Measurements from ENCODE around the gene FGFBP2. TPM values are rescaled to one million over a fixed set of nuclear protein-coding genes. Genes with fewer than 3 reads are reported as not detected.

The FGFBP2 gene, protein sequence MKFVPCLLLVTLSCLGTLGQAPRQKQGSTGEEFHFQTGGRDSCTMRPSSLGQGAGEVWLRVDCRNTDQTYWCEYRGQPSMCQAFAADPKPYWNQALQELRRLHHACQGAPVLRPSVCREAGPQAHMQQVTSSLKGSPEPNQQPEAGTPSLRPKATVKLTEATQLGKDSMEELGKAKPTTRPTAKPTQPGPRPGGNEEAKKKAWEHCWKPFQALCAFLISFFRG
- total RNA-seq (2014; rRNA removed; shearing (Covaris generic)) = not detected in 2 replicates

DNA sequence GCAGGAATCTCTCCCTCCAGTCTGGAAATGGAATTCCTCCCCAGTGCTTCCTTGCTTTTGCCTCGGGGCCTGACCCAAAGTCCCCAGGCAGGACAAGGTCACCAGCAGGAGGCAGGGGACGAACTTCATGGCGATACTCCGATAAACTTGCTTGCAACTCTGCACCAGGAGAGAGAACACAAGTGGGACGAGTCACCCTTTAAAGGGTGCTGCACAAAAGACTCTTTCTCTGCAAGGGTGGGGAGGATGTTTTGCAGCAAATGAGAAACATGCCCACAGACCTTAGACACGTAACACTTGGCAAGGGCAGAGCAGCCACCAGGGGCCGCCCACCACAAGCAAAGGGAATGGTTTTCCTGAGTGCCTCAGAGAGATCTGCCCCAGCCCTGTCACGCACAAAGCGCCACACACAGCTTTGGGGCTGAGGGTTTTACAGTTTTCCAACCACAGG is at the start of gene FGFBP2:
FGFBP2 (minus strand) TSS at position 175 of the 451 bp plus-strand sequence; CDS start at position 129, 46 bp downstream.
- Histone ChIP-seq H3K27me3 (ENCODE audit: control insufficient read depth, insufficient read depth, low read length) (no peaks in the 10 kb centered on the region), H3K36me3 (replicated peaks; ENCODE audit: control insufficient read depth, insufficient read depth, low read length) (no peaks in the 10 kb centered on the region; the same call in 1 of the 2 replicates), H3K4me3 (ENCODE audit: insufficient read depth, low read depth, low read length) (no peak within 1 kb of the TSS)
- peak; percentile 78 for DNase-seq

DNA sequence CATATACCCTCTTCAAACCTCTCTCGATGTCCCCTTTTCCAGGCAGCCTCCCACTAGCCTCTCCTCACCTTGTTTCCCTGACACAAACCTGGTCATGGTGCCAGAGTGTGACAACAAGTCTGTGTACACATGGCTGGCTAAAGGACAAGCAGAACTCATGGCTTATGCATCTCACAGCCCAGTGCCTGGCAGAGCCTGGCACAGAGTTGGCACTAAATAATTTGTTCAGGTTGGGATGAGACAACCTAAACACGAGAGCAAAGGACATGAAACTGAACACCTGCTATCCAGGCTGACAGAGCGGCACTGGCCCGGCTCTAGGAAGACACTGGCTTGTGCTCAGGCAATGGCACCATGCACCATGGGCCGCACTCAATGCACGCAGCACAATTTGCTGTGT is 48.2 kb upstream of the FGFBP2 start:
- no peak for DNase-seq
- peaks cover 21% of the 10 kb centered on the region for H3K36me3 ChIP-seq (replicated peaks; ENCODE audit: control insufficient read depth, insufficient read depth, low read length)
- no peaks in the 10 kb centered on the region for H3K27me3 ChIP-seq (ENCODE audit: control insufficient read depth, insufficient read depth, low read length)
- no peak overlapping the region for H3K4me3 ChIP-seq (ENCODE audit: insufficient read depth, low read depth, low read length)

DNA sequence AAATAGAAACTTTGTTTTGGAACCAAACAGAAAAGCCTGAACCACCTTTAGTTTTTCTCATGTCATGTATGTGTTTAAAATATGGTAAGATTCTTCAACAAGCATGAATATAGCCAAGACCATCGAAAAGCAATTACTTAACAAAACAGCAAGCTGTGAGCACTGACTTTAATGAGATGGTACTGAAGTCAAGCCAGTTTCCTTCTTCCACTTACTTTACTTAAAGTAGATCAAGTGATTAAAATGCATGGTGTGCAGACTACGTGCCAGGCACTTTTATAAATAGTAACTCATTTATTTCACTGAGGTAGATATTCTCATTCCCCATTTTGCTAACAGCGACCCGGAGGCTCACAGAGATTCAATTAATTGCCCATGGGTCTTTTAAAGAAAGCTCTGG is 46.2 kb upstream of the FGFBP2 start:
- Histone ChIP-seq H3K4me3 (ENCODE audit: insufficient read depth, low read depth, low read length) (no peak overlapping the region), H3K36me3 (replicated peaks; ENCODE audit: control insufficient read depth, insufficient read depth, low read length) (peaks cover 17% of the 10 kb centered on the region), H3K27me3 (ENCODE audit: control insufficient read depth, insufficient read depth, low read length) (no peaks in the 10 kb centered on the region)
- no peak for DNase-seq

DNA sequence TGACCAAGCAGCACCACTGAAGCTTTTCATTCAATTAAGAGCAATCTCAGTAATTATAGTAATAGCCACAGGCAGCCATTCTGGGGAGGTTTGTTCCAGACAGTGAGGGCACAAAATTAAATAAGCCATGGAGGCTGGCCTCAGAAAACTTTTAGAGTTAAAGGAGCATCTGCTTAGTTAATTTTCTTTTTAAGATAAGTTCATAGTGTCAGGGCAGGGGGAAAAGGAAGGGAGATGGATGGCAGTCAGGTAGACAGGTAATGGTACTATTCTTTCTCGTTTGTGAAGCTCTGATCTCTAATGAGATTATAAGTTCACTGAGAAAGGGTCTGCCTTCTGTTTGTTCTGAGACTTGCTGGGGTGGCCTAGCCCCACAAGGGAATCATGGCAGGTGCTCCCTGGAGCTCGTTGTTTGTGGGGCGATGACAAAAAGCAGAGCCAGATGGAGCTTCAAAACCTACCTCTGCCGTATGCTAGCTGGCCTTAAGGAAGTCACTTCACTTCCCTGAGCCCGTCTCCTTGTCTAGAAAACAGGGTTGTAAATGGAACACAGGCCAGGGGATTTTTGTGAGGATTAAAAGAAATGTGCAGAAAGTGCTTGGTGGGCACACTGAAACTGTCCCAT is 44.6 kb upstream of the FGFBP2 start:
- H3K4me3 ChIP-seq (ENCODE audit: insufficient read depth, low read depth, low read length) = no peak overlapping the region
- DNase-seq = no peak
- H3K27me3 ChIP-seq (ENCODE audit: control insufficient read depth, insufficient read depth, low read length) = no peaks in the 10 kb centered on the region
- peaks cover 12% of the 10 kb centered on the region for H3K36me3 ChIP-seq (replicated peaks; ENCODE audit: control insufficient read depth, insufficient read depth, low read length)

DNA sequence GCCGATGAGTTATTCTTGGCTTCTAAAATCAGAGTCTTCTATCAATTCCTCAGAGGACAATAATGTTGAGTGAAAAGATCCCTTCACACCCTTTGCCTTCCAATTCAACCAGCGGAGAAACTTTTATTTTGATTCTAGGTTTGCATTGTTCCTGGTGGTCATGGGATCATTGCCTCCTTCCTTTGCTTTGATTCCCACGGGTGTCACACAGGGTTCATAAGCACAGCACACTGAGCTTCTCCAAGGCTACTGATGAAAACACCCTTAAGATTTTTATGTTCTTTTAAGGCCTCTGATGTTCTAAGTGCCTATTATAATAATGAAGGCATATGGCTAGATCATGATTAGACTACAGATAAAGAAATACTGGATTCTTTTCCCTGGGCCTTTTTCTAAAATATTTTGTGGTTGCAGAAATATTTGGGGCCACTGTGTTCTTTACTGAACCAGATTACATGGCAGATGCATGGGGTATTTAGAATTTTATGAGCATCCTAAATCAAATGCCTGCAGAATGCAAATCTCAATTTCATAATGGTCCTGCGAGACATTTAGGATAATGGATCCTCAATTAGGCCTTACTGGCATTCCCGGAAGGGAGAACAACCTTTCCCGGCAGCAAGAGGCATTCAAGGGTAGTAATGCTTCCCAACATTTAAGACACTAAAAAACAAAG is 43.9 kb upstream of the FGFBP2 start:
- no peaks in the 10 kb centered on the region for H3K27me3 ChIP-seq (ENCODE audit: control insufficient read depth, insufficient read depth, low read length)

DNA sequence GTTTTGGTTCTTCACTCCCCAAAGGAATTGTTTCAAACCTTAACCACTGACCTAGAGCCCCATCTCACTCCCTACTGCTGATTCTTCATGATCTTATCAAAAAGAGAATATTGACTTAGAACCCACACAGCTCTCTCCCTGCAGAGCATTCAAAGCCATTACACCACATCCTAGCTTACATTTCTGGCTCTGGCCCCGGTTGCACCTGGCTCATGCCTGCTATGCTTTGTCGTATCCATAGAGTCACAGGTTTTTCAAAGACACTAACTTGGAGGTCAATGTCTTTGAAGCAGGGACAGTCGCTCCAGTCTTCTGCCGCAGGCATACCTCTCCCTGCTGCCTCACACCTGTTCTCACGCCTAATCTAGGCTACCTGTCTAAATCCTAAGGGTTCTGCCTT is 42.7 kb upstream of the FGFBP2 start:
- no peak overlapping the region for H3K4me3 ChIP-seq (ENCODE audit: insufficient read depth, low read depth, low read length)
- no peak for DNase-seq
- peaks cover 8% of the 10 kb centered on the region for H3K36me3 ChIP-seq (replicated peaks; ENCODE audit: control insufficient read depth, insufficient read depth, low read length)
- H3K27me3 ChIP-seq (ENCODE audit: control insufficient read depth, insufficient read depth, low read length) = no peaks in the 10 kb centered on the region

More for the DNA sequence above, 43.9 kb upstream of the FGFBP2 start:
- no peak for DNase-seq
- Histone ChIP-seq H3K36me3 (replicated peaks; ENCODE audit: control insufficient read depth, insufficient read depth, low read length) (peaks cover 12% of the 10 kb centered on the region), H3K4me3 (ENCODE audit: insufficient read depth, low read depth, low read length) (no peak overlapping the region)

DNA sequence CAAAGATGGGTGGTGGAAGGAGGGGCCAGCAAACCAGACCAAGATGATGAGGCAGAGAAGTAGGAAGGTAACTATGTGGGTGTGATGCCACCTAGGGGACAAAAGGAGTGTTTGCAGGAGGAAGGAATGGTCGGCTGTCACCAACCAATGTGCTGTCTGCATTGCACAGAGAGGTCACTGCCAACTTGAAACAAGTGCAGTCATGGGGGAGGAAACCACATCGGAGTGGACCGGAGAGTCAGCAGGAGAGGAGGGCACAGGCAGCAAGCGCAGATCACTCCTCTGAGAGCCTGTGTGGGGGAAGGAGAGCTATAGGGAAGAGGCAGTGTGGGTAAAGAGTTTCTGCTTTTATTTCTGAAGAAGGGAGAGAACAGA is 38.5 kb upstream of the FGFBP2 start:
- no peaks in the 10 kb centered on the region for H3K27me3 ChIP-seq (ENCODE audit: control insufficient read depth, insufficient read depth, low read length)
- H3K36me3 ChIP-seq (replicated peaks; ENCODE audit: control insufficient read depth, insufficient read depth, low read length) = peaks cover 5% of the 10 kb centered on the region
- DNase-seq = peak; percentile 88
- H3K4me3 ChIP-seq (ENCODE audit: insufficient read depth, low read depth, low read length) = no peak overlapping the region

DNA sequence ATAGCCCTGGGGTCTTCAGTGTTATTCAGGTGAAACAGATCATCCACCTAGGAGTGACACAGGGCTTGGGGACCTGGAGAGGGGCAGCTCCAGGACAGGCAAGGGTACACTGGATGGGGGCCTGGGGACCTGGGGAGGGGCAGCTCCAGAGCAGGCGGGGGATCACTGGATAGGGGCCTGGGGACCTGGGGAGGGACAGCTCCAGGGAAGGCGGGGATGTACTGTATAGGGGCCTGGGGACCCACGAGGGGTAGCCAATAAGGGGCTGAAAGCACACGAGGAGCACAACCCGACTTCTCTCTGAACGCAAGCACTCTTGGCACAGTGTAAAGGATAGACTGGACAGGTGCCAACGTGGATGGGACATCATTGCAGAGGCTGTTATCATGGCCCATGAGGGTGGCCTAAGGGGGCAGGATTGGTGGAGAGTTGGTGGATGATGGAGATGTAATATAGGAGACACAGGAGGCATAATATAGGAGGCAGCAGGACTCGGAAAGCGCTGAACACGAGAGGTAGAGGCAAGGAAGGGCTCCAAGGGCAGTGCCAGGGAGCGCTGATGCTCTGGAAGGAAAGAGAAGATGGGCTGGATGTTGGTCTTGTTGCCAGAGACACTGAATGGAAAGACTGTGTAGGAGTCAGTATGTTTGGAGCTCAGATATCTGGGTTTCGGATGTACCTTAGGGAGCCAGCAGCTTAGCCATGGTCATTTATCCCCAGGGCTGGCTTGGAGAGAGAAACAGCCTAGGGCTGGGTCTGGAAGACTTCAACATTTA is 37.9 kb upstream of the FGFBP2 start:
- no peak for DNase-seq
- H3K27me3 ChIP-seq (ENCODE audit: control insufficient read depth, insufficient read depth, low read length) = no peaks in the 10 kb centered on the region
- peaks cover 1% of the 10 kb centered on the region for H3K36me3 ChIP-seq (replicated peaks; ENCODE audit: control insufficient read depth, insufficient read depth, low read length)
- H3K4me3 ChIP-seq (ENCODE audit: insufficient read depth, low read depth, low read length) = no peak overlapping the region

DNA sequence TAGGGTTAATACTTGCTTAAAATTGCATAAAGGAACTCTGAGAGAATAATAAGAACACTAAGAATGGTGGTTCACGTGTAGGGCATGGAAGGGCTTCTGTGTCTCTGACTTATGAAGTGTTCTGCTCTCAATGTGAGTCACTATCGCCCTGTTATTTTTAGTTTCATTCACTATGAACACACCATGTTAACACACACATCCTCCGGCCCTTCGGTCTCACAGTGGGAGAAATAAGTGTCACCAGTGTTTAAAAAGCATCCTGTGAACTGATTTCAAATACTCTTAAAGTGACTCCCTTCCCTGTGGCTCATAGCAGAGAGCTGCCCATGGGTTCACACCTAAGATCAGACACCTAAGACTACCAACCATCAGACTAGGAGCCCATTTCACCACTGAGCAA is 33.8 kb upstream of the FGFBP2 start:
- peaks cover 21% of the 10 kb centered on the region for H3K36me3 ChIP-seq (replicated peaks; ENCODE audit: control insufficient read depth, insufficient read depth, low read length)

DNA sequence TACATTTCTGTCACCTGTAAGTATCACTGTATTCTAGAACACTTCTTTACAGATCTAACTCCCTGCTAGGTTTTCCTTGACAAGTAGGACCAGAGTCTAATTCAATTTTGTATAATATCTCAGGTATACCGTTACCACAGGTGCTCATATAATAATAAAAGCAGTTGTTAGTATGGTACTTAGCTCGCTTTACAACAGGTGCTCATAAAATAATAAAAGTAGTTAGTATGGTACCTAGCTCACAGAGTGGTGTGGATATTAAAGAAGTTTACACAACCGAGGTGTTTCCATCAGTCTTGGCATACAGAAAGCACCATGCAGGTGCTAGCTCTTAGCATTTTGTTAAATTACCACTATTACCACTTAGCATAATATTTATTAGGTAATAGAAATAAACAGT is 32.9 kb upstream of the FGFBP2 start:
- Histone ChIP-seq H3K27me3 (ENCODE audit: control insufficient read depth, insufficient read depth, low read length) (no peaks in the 10 kb centered on the region), H3K36me3 (replicated peaks; ENCODE audit: control insufficient read depth, insufficient read depth, low read length) (peaks cover 21% of the 10 kb centered on the region), H3K4me3 (ENCODE audit: insufficient read depth, low read depth, low read length) (no peak overlapping the region)
- no peak for DNase-seq

More for the DNA sequence above, 33.8 kb upstream of the FGFBP2 start:
- H3K27me3 ChIP-seq (ENCODE audit: control insufficient read depth, insufficient read depth, low read length) = no peaks in the 10 kb centered on the region
- no peak for DNase-seq
- no peak overlapping the region for H3K4me3 ChIP-seq (ENCODE audit: insufficient read depth, low read depth, low read length)

DNA sequence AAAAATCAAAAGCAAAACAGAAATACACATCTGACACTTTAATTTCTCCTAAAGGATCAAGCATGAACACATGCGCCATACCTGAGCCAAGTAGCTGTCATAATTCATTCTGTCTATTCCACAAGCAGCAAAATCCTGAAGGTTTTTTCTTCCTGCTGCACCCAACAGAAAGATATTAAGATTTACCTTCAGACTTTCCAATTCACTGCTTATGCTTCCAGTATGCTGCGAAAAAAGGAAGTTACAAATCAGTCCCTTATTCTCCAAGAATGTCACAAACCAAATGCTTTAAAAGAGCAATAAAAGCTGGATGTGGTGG is 29.2 kb upstream of the FGFBP2 start:
- no peaks in the 10 kb centered on the region for H3K27me3 ChIP-seq (ENCODE audit: control insufficient read depth, insufficient read depth, low read length)
- no peak for DNase-seq
- peaks cover 36% of the 10 kb centered on the region for H3K36me3 ChIP-seq (replicated peaks; ENCODE audit: control insufficient read depth, insufficient read depth, low read length)
- H3K4me3 ChIP-seq (ENCODE audit: insufficient read depth, low read depth, low read length) = no peak overlapping the region

DNA sequence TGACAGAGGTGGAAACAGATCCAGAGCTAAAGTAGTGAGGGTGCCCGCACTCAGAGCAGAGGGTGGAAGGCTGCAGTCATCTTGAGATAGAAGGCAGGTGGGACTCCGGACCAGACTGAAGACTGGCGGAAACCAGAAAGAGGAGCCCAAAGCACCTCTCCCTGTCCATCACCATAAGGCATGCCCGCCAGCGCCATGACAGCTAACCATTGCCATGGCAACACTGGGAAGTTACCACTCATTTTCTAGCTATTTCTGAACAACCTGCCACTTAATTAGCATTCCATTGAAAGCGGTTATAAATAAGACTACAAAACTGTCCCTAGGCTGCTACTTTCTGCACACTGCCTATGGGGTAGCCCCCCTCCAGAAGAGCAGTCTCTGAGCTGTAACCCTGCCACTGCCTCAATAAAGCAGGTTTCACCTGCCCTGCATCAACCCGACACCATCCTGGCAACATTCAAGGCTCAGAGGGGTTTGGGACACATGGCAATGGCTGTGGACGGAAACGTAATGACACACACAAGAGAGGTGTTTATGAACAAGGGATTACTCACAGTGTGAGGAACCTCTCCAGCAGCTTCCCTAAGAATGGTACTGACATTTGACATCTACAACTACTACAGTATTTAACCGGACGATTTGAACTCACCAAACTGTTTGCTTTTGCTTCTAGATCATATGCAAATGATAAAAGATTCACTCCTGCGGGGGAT is 27.8 kb upstream of the FGFBP2 start:
- H3K36me3 ChIP-seq (replicated peaks; ENCODE audit: control insufficient read depth, insufficient read depth, low read length) = peaks cover 47% of the 10 kb centered on the region
- H3K4me3 ChIP-seq (ENCODE audit: insufficient read depth, low read depth, low read length) = no peak overlapping the region
- H3K27me3 ChIP-seq (ENCODE audit: control insufficient read depth, insufficient read depth, low read length) = no peaks in the 10 kb centered on the region
- DNase-seq = no peak

DNA sequence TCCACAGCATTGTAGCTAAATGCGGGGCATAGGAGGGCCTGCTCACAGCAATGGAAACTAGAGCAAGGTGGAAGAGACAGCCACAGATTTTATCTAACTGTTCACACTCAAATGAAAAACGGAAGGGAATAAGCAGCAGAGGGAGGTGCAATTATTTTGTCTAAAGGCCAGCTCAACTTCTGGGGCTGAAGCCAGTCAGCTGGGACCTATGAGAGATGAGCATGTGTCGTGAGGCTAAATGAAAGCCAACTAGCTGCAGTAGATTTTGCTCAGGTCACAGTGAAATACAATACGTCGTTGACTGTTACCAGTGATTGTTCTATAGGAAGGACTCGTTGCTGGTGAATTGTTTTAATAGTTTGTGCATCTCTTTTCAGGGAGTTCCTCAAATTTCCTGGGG is 26.4 kb upstream of the FGFBP2 start:
- H3K4me3 ChIP-seq (ENCODE audit: insufficient read depth, low read depth, low read length) = no peak overlapping the region
- peaks cover 51% of the 10 kb centered on the region for H3K36me3 ChIP-seq (replicated peaks; ENCODE audit: control insufficient read depth, insufficient read depth, low read length)
- H3K27me3 ChIP-seq (ENCODE audit: control insufficient read depth, insufficient read depth, low read length) = no peaks in the 10 kb centered on the region
- no peak for DNase-seq

DNA sequence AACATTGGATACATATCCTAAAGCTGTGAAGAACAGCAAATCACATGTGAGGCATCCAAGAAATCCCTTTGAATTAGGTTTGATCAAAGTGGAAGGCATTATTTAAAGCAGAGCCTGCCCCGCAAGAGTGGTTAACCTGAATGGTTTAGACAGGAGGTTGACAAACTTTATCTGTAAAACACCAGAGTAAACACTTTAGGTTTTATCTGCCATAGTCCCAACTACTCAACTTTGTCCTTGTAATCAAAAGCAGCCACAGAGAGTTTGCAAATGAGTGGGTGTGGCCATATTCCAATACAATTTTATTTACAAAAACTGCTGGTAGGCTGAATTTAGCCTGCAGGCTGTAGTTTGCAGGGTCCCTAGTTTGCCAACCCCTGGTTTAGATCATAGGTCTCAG is 25.2 kb upstream of the FGFBP2 start:
- Histone ChIP-seq H3K27me3 (ENCODE audit: control insufficient read depth, insufficient read depth, low read length) (no peaks in the 10 kb centered on the region), H3K36me3 (replicated peaks; ENCODE audit: control insufficient read depth, insufficient read depth, low read length) (peaks cover 51% of the 10 kb centered on the region), H3K4me3 (ENCODE audit: insufficient read depth, low read depth, low read length) (no peak overlapping the region)
- DNase-seq = no peak

Measured in H7 (cell line).